Caco-2 (cell line): ENCODE results near the gene CLCA1. TPM values are rescaled to one million over a fixed set of nuclear protein-coding genes. Genes with fewer than 3 reads are reported as not detected.
A peak's percentile ranks its signal among the peaks of the same experiment; 100 is the strongest.

ENCODE experiments used
- BruUV-seq: library from RNA; stranded (reverse); fragments of 400-500 nt; replicated peaks from 2 replicates; lab custom pipeline; 2021; lab: Mats Ljungman, UMichigan
- CTCF ChIA-PET: fragments of 300-600 bp; sonication (Branson Sonifier 250); formaldehyde crosslinking; loops from one replicate; lab custom pipeline; 2022; ENCODE audit warnings: antibody characterized with exemption; lab: Charles Lee
- POLR2A ChIA-PET: fragments of 300-600 bp; sonication (Branson Sonifier 250); formaldehyde crosslinking; loops from one replicate; lab custom pipeline; 2022; ENCODE audit warnings: antibody characterized with exemption; lab: Charles Lee
- DNase-seq, 2 experiments: peaks; one replicate each; pipeline versions ENCODE4 v3.0.0 to v3.0.0-alpha.2; 2020 to 2022
- H3K27me3 ChIP-seq: replicated peaks from 2 replicates; pipeline ENCODE4 v1.6.0; 2011; ENCODE audit warnings: low read length; ENCODE audit not compliant: control insufficient read depth, insufficient read depth
- H3K36me3 ChIP-seq: 2 replicates; pipeline ENCODE4 v1.5.1; 2011; ENCODE audit warnings: low read length; ENCODE audit not compliant: control insufficient read depth, insufficient read depth
- H3K4me1 ChIP-seq: fragments of 250-450 bp; sonication (Bioruptor Pico); 2 replicates; pipeline ENCODE4 v1.5.1; 2020; ENCODE audit warnings: mild to moderate bottlenecking
- H3K4me3 ChIP-seq: 2 replicates; pipeline ENCODE4 v1.5.1; 2011; ENCODE audit warnings: low read depth, mild to moderate bottlenecking, control low read depth, low read length
- H3K9me3 ChIP-seq: fragments of 250-450 bp; sonication (Bioruptor Pico); 2 replicates; pipeline ENCODE4 v1.5.1; 2020; ENCODE audit warnings: mild to moderate bottlenecking, moderate library complexity
- H3K27ac Mint-ChIP-seq: one replicate; pipeline ENCODE4 v1.8.0; 2022; ENCODE audit warnings: mixed read lengths; ENCODE audit not compliant: unreplicated experiment
- H3K27me3 Mint-ChIP-seq: one replicate; pipeline ENCODE4 v1.8.0; 2022; ENCODE audit warnings: mixed read lengths; ENCODE audit not compliant: insufficient read depth, unreplicated experiment
- H3K36me3 Mint-ChIP-seq: one replicate; pipeline ENCODE4 v1.8.0; 2022; ENCODE audit warnings: mild to moderate bottlenecking, mixed read lengths; ENCODE audit not compliant: insufficient read depth, unreplicated experiment
- H3K4me1 Mint-ChIP-seq: one replicate; pipeline ENCODE4 v1.8.0; 2022; ENCODE audit warnings: low read depth, mixed read lengths; ENCODE audit not compliant: unreplicated experiment
- H3K4me3 Mint-ChIP-seq: one replicate; pipeline ENCODE4 v1.8.0; 2022; ENCODE audit warnings: mild to moderate bottlenecking, moderate library complexity, mixed read lengths; ENCODE audit not compliant: unreplicated experiment
- H3K9me3 Mint-ChIP-seq: one replicate; pipeline ENCODE4 v1.8.0; 2022; ENCODE audit warnings: mixed read lengths; ENCODE audit not compliant: unreplicated experiment
- CTCF ChIP-seq, 2 experiments: fragments of 200-600 bp in 1 of 2; IDR thresholded peaks; 1 replicate in 1 of 2; 2 replicates in 1 of 2; pipeline versions ENCODE4 v1.5.1 to v1.8.0; 2011 to 2022; ENCODE audit warnings: antibody characterized with exemption in 1 of 2, control low read depth in 1 of 2, inconsistent platforms in 1 of 2, low read depth in 1 of 2, low read length in 1 of 2, mild to moderate bottlenecking in 1 of 2, moderate library complexity in 1 of 2; ENCODE audit not compliant: insufficient read depth in 1 of 2, severe bottlenecking in 1 of 2, unreplicated experiment in 1 of 2
- intact Hi-C: fragments of 100-400 bp; cut with micrococcal nuclease; formaldehyde crosslinking; loops from one replicate; pipeline ENCODE4 v1.10.0; 2022; ENCODE audit not compliant: unreplicated experiment
- total RNA-seq: library from RNA; stranded (reverse); gene quantifications from 2 replicates; pipeline ENCODE4 v1.2.3, GENCODE V29; 2022

The CLCA1 gene
- total RNA-seq, 1 experiment from 2014 or later: not detected

DNA sequence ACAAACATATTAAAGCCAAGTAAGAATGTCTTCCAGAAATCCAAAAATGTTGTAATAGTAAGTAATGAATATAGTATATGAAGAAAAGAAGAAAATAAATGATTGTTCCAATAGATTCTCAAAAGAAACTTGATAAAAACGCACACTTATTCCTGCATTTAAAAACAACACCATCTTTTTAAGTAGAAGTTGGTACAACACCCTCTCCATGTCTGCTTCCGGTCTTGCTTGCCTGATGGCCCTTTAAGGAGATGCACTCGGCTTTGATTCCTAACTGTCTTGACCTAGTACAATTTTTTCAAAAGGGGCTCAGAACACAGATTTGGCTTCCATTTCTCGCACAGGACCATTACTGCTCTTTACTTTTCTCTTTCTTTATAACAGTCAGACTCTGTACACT is 9.0 kb downstream of the CLCA1 start:
- H3K27ac Mint-ChIP-seq: no peak overlapping the region
- H3K36me3 Mint-ChIP-seq: no peaks in the 10 kb centered on the region
- TF ChIP-seq CTCF (IDR thresholded peaks at IDR 0.05; ENCODE audit: insufficient read depth in 1 of 2, low read depth in 1 of 2, low read length in 1 of 2, severe bottlenecking in 1 of 2, unreplicated experiment in 1 of 2): no peak
- Histone ChIP-seq H3K4me3 (no peak overlapping the region), H3K36me3 (no peaks in the 10 kb centered on the region), H3K4me1 (peaks cover 12% of the 10 kb centered on the region), H3K27me3 (no peaks in the 10 kb centered on the region), H3K9me3 (no peaks in the 10 kb centered on the region)
- POLR2A ChIA-PET: no interaction called here
- no peaks in the 10 kb centered on the region for H3K27me3 Mint-ChIP-seq
- no peaks in the 10 kb centered on the region for H3K4me1 Mint-ChIP-seq
- CTCF ChIA-PET: no interaction called here
- BruUV-seq: no TSS peak
- intact Hi-C loops: no loop called here
- DNase-seq: no peak
- no peak overlapping the region for H3K4me3 Mint-ChIP-seq
- no peaks in the 10 kb centered on the region for H3K9me3 Mint-ChIP-seq

- Mint-ChIP-seq H3K27ac (no peak overlapping the region), H3K4me3 (no peak overlapping the region), H3K4me1 (no peaks in the 10 kb centered on the region), H3K27me3 (no peaks in the 10 kb centered on the region), H3K36me3 (no peaks in the 10 kb centered on the region), H3K9me3 (no peaks in the 10 kb centered on the region)
- CTCF ChIA-PET: no interaction called here
- no peaks in the 10 kb centered on the region for H3K9me3 ChIP-seq
- H3K4me3 ChIP-seq: no peak overlapping the region
- no peaks in the 10 kb centered on the region for H3K36me3 ChIP-seq
- TF ChIP-seq CTCF (IDR thresholded peaks at IDR 0.05; ENCODE audit: insufficient read depth in 1 of 2, low read depth in 1 of 2, low read length in 1 of 2, severe bottlenecking in 1 of 2, unreplicated experiment in 1 of 2): no peak
- POLR2A ChIA-PET: no interaction called here
- BruUV-seq: no TSS peak
- intact Hi-C loops: no loop called here
- H3K27me3 ChIP-seq: no peaks in the 10 kb centered on the region
- peaks cover 12% of the 10 kb centered on the region for H3K4me1 ChIP-seq
- no peak for DNase-seq
Observed at GRCh38 chr1:86478416-86479156, 9.9 kb downstream of the CLCA1 start.

GRCh38 chr1:86481966-86482365 is 13.2 kb downstream of the CLCA1 start:
- ChIA-PET CTCF (no interaction called here), POLR2A (no interaction called here)
- H3K36me3 ChIP-seq: no peaks in the 10 kb centered on the region
- Mint-ChIP-seq H3K36me3 (no peaks in the 10 kb centered on the region), H3K27ac (no peak overlapping the region), H3K9me3 (no peaks in the 10 kb centered on the region), H3K4me1 (no peaks in the 10 kb centered on the region), H3K4me3 (peak overlapping the region; percentile 53), H3K27me3 (no peaks in the 10 kb centered on the region)
- TF ChIP-seq CTCF (IDR thresholded peaks at IDR 0.05; ENCODE audit: insufficient read depth in 1 of 2, low read depth in 1 of 2, low read length in 1 of 2, severe bottlenecking in 1 of 2, unreplicated experiment in 1 of 2): no peak
- peaks cover 12% of the 10 kb centered on the region for H3K4me1 ChIP-seq
- H3K27me3 ChIP-seq: no peaks in the 10 kb centered on the region
- intact Hi-C loops: no loop called here
- H3K4me3 ChIP-seq: no peak overlapping the region
- BruUV-seq: no TSS peak
- DNase-seq: no peak
- no peaks in the 10 kb centered on the region for H3K9me3 ChIP-seq
